ENCODE results near the gene RXRG. TPM values are rescaled to one million over a fixed set of nuclear protein-coding genes. Genes with fewer than 3 reads are reported as not detected.

The RXRG gene
- total RNA-seq, 1 experiment from 2014 or later, result not detected

- DNase-seq (ENCODE audit: low spot score), result no peak
These were observed 35.1 kb downstream of the RXRG start for GRCh38 chr1:165409657-165410358.

- peak; percentile 48 for DNase-seq (ENCODE audit: low spot score)
These were observed 36.4 kb downstream of the RXRG start for GRCh38 chr1:165408518-165408917.

GRCh38 chr1:165407398-165407797 is 37.5 kb downstream of the RXRG start:
- DNase-seq (ENCODE audit: low spot score), result no peak

GRCh38 chr1:165403835-165404482 is 41.0 kb downstream of the RXRG start:
- peak; percentile 63 for DNase-seq (ENCODE audit: low spot score)

- DNase-seq (ENCODE audit: low spot score), result no peak
These were observed 42.3 kb downstream of the RXRG start for GRCh38 chr1:165402517-165403111.

GRCh38 chr1:165397944-165398343 is 47.0 kb downstream of the RXRG start:
- no peak for DNase-seq (ENCODE audit: low spot score)

GRCh38 chr1:165395901-165396300 is 49.0 kb downstream of the RXRG start:
- no peak for DNase-seq (ENCODE audit: low spot score)

GRCh38 chr1:165395478-165395877 is 49.4 kb downstream of the RXRG start:
- DNase-seq (ENCODE audit: low spot score), result no peak

- peak; percentile 67 for DNase-seq (ENCODE audit: low spot score)
These were observed 52.0 kb downstream of the RXRG start for GRCh38 chr1:165392634-165393571.

GRCh38 chr1:165389609-165390008 is 55.3 kb downstream of the RXRG start:
- no peak for DNase-seq (ENCODE audit: low spot score)

GRCh38 chr1:165387961-165388360 is 57.0 kb downstream of the RXRG start:
- DNase-seq (ENCODE audit: low spot score), result no peak

- DNase-seq (ENCODE audit: low spot score), result no peak
These were observed 57.4 kb downstream of the RXRG start for GRCh38 chr1:165387505-165387904.

- DNase-seq (ENCODE audit: low spot score), result no peak
These were observed 61.1 kb downstream of the RXRG start for GRCh38 chr1:165383599-165384405.

GRCh38 chr1:165383067-165383466 is 61.9 kb downstream of the RXRG start:
- DNase-seq (ENCODE audit: low spot score), result no peak

GRCh38 chr1:165381745-165382505 is 63.0 kb downstream of the RXRG start:
- DNase-seq (ENCODE audit: low spot score), result no peak

- DNase-seq (ENCODE audit: low spot score), result no peak
These were observed 68.1 kb downstream of the RXRG start for GRCh38 chr1:165376811-165377311.

GRCh38 chr1:165376041-165376810 is 68.7 kb downstream of the RXRG start:
- peak; percentile 25 for DNase-seq (ENCODE audit: low spot score)

GRCh38 chr1:165375623-165376022 is 69.3 kb downstream of the RXRG start:
- no peak for DNase-seq (ENCODE audit: low spot score)

- DNase-seq (ENCODE audit: low spot score), result no peak
These were observed 73.2 kb downstream of the RXRG start for GRCh38 chr1:165371588-165372225.

Measured in HT-29 (cell line).